Calu3 (cell line): ENCODE data around the gene OPN4. TPM values are rescaled to one million over a fixed set of nuclear protein-coding genes. Genes with fewer than 3 reads are reported as not detected.
A peak's percentile ranks its signal among the peaks of the same experiment; 100 is the strongest.

Source experiments
- BruUV-seq: library from RNA; stranded (reverse); fragments of 400-500 nt; replicated peaks from 2 replicates; lab custom pipeline; 2021; lab: Mats Ljungman, UMichigan
- CTCF ChIA-PET: fragments of 300-600 bp; sonication (Branson Sonifier 250); formaldehyde crosslinking; loops from one replicate; lab custom pipeline; 2022; ENCODE audit warnings: antibody characterized with exemption; lab: Charles Lee
- DNase-seq: peaks from one replicate; pipeline ENCODE4 v3.0.0; 2022
- H3K27ac Mint-ChIP-seq: one replicate; pipeline ENCODE4 v1.8.0; 2022; ENCODE audit warnings: mixed read lengths; ENCODE audit not compliant: unreplicated experiment
- H3K27me3 Mint-ChIP-seq: one replicate; pipeline ENCODE4 v1.8.0; 2022; ENCODE audit warnings: mixed read lengths; ENCODE audit not compliant: unreplicated experiment
- H3K36me3 Mint-ChIP-seq: one replicate; pipeline ENCODE4 v1.8.0; 2022; ENCODE audit warnings: mild to moderate bottlenecking, moderate library complexity, mixed read lengths; ENCODE audit not compliant: insufficient read depth, unreplicated experiment
- H3K4me1 Mint-ChIP-seq: one replicate; pipeline ENCODE4 v1.8.0; 2022; ENCODE audit warnings: mild to moderate bottlenecking, low read depth, mixed read lengths; ENCODE audit not compliant: unreplicated experiment
- H3K4me3 Mint-ChIP-seq: one replicate; pipeline ENCODE4 v1.8.0; 2022; ENCODE audit warnings: mild to moderate bottlenecking, low read depth, moderate library complexity, mixed read lengths; ENCODE audit not compliant: unreplicated experiment
- H3K9me3 Mint-ChIP-seq: one replicate; pipeline ENCODE4 v1.8.0; 2022; ENCODE audit warnings: low read depth, mixed read lengths; ENCODE audit not compliant: unreplicated experiment
- intact Hi-C: fragments of 100-400 bp; cut with micrococcal nuclease; formaldehyde crosslinking; loops from one replicate; pipeline ENCODE4 v1.10.0; 2022; ENCODE audit not compliant: unreplicated experiment
- total RNA-seq: library from RNA; stranded (reverse); gene quantifications from 2 replicates; pipeline ENCODE4 v1.2.3, GENCODE V29; 2022
- TF ChIP-seq, protein P1 (sequence below): fragments of 200-600 bp; IDR thresholded peaks from one replicate; pipeline ENCODE4 v1.8.0; 2022; ENCODE audit warnings: antibody characterized with exemption; ENCODE audit not compliant: unreplicated experiment

The OPN4 gene
- total RNA-seq, 1 experiment from 2014 or later = not detected

GRCh38 chr10:86630079-86630478 lies 24.3 kb upstream of the OPN4 start:
- TF ChIP-seq, protein P1, sequence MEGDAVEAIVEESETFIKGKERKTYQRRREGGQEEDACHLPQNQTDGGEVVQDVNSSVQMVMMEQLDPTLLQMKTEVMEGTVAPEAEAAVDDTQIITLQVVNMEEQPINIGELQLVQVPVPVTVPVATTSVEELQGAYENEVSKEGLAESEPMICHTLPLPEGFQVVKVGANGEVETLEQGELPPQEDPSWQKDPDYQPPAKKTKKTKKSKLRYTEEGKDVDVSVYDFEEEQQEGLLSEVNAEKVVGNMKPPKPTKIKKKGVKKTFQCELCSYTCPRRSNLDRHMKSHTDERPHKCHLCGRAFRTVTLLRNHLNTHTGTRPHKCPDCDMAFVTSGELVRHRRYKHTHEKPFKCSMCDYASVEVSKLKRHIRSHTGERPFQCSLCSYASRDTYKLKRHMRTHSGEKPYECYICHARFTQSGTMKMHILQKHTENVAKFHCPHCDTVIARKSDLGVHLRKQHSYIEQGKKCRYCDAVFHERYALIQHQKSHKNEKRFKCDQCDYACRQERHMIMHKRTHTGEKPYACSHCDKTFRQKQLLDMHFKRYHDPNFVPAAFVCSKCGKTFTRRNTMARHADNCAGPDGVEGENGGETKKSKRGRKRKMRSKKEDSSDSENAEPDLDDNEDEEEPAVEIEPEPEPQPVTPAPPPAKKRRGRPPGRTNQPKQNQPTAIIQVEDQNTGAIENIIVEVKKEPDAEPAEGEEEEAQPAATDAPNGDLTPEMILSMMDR = no peak
- CTCF ChIA-PET = no interaction called here
- H3K27ac Mint-ChIP-seq = no peak overlapping the region

DNA sequence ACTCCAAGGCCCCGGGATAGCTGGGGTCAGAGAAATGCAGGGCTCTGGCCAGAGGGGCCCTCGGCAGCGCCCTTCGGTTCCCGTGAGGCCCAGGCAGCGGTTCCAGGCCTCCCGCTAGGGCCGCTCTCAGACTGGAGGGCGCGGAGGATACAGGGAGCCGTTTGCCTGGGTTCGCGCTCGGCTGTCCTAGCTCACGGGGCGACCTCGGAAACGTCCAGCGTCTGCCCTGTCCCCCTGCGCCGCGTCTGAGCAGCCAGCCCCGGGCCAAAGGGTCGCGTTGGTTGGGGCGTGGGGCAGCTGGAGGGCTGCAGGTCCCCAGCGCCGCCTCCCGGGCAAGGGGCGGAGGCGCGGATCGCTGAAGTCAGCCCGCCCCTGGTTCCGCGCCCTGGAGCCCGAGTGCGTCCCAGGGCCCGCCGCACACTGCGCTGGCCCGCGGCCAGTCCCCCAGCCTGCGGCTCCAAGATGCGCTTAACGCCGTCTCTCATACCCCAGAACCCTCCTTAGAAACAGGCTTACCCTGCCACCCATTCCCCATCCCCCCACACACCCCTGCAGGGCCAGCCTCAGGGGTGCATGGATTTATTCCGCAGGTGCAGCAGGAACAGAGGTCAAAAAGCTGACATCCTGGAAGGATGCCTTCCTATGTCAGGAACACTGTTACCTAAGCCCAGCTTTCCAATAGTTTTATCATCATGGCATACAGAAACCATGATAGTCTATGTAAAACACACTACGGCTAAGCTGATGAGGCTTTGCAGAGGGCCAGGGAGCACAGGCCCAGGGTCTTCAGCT lies 22.1 kb upstream of the OPN4 start:
- DNase-seq = peak; percentile 52
- Mint-ChIP-seq H3K4me3 (peak overlapping the region; percentile 60), H3K27ac (no peak overlapping the region), H3K9me3 (no peaks in the 10 kb centered on the region), H3K36me3 (peaks cover 5% of the 10 kb centered on the region), H3K27me3 (peaks cover 16% of the 10 kb centered on the region), H3K4me1 (no peaks in the 10 kb centered on the region)
- CTCF ChIA-PET = interaction anchor here (0.6 kb wide), 1 partner anchor 231 kb away, joined by 7 read pairs; no protein-coding TSS in a partner anchor
- BruUV-seq = no TSS peak
- TF ChIP-seq, protein P1 = no peak
- intact Hi-C loops = no loop called here

More at GRCh38 chr10:86630079-86630478, 24.3 kb upstream of the OPN4 start:
- H3K4me3 Mint-ChIP-seq = no peak overlapping the region
- H3K4me1 Mint-ChIP-seq = no peaks in the 10 kb centered on the region
- H3K27me3 Mint-ChIP-seq = peaks cover 16% of the 10 kb centered on the region
- no peak for DNase-seq
- no TSS peak for BruUV-seq
- no peaks in the 10 kb centered on the region for H3K9me3 Mint-ChIP-seq
- intact Hi-C loops = no loop called here
- H3K36me3 Mint-ChIP-seq = peaks cover 5% of the 10 kb centered on the region

DNA sequence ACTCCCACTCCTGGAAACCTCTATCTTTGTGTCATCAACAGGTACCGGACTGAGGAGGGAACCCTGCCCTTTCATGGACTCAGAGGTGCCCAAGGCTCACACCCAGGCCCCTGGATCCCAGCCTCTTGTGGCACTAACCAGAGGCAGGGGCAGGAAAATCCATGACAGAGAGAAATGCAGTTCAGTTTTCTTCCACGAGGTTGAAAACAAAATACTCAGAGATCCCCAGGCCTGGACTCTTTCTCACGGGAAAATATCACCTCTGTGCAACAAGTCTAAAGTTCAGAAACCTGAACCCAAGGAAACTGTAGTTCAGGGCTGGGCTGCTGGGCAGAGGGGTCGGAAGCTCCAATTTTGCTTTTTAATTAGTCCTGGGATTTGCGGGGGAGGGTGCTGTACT lies 21.4 kb upstream of the OPN4 start:
- CTCF ChIA-PET = interaction anchor here (0.6 kb wide), 1 partner anchor 231 kb away, joined by 7 read pairs; no protein-coding TSS in a partner anchor
- Mint-ChIP-seq H3K27ac (no peak overlapping the region), H3K27me3 (peaks cover 16% of the 10 kb centered on the region), H3K4me3 (no peak overlapping the region), H3K36me3 (peaks cover 5% of the 10 kb centered on the region), H3K9me3 (no peaks in the 10 kb centered on the region), H3K4me1 (no peaks in the 10 kb centered on the region)
- TF ChIP-seq, protein P1 = no peak
- BruUV-seq = no TSS peak
- no peak for DNase-seq
- intact Hi-C loops = no loop called here

GRCh38 chr10:86635402-86635801 lies 18.9 kb upstream of the OPN4 start:
- Mint-ChIP-seq H3K9me3 (no peaks in the 10 kb centered on the region), H3K4me1 (no peaks in the 10 kb centered on the region), H3K36me3 (peaks cover 5% of the 10 kb centered on the region), H3K27me3 (peaks cover 29% of the 10 kb centered on the region), H3K4me3 (no peak overlapping the region), H3K27ac (no peak overlapping the region)
- no TSS peak for BruUV-seq
- no peak for DNase-seq
- TF ChIP-seq, protein P1 = no peak
- CTCF ChIA-PET = no interaction called here
- intact Hi-C loops = no loop called here
